Effector memory CD8-positive, alpha-beta T cell (primary cell): ENCODE results near the gene ACOXL.
"Not testable (repeated sequence)": the region's sequence is repeated elsewhere in the genome, so short reads cannot be mapped to it uniquely, and the experiment has no call there.

Source experiments
- ATAC-seq: fragments of 150-1000 bp; cut with Tn5 transposase; replicated peaks from 2 replicates; pipeline ENCODE4 v1.10.0; 2021; ENCODE audit warnings: mild to moderate bottlenecking, moderate library complexity
- DNase-seq, 3 experiments: peaks; one replicate each; pipeline ENCODE4 v3.0.0; 2021
- H3K27ac Mint-ChIP-seq, 2 donors: one replicate each; pipeline ENCODE4 v1.8.0; 2022; ENCODE audit warnings: mild to moderate bottlenecking in 2 of 2, mixed read lengths in 2 of 2, moderate library complexity in 2 of 2
- H3K27me3 Mint-ChIP-seq, 2 donors: one replicate each; pipeline ENCODE4 v1.8.0; 2022; ENCODE audit warnings: mixed read lengths in 2 of 2
- H3K36me3 Mint-ChIP-seq: one replicate; pipeline ENCODE4 v1.8.0; 2022; ENCODE audit warnings: mild to moderate bottlenecking, moderate library complexity, mixed read lengths; ENCODE audit not compliant: insufficient read depth
- H3K4me1 Mint-ChIP-seq, 2 donors: one replicate each; pipeline ENCODE4 v1.8.0; 2022; ENCODE audit warnings: low read depth in 2 of 2, mixed read lengths in 2 of 2
- H3K4me3 Mint-ChIP-seq, 2 donors: one replicate each; pipeline ENCODE4 v1.8.0; 2022; ENCODE audit warnings: mild to moderate bottlenecking in 2 of 2, mixed read lengths in 2 of 2, moderate library complexity in 2 of 2
- H3K9me3 Mint-ChIP-seq, 2 donors: one replicate each; pipeline ENCODE4 v1.8.0; 2022; ENCODE audit warnings: mixed read lengths in 2 of 2

ACOXL gene

GRCh38 chr2:111041398-111042202 lies 309.2 kb downstream of the ACOXL start:
- Mint-ChIP-seq H3K4me3 (no peak overlapping the region), H3K36me3 (no peaks in the 10 kb centered on the region), H3K9me3 (no peaks in the 10 kb centered on the region), H3K4me1 (peaks cover 0 to 3% of the 10 kb centered on the region in 2 donors), H3K27me3 (peaks cover 21 to 51% of the 10 kb centered on the region in 2 donors), H3K27ac (no peak overlapping the region)
- ATAC-seq (no peak), DNase-seq (no peak)

- Mint-ChIP-seq H3K27ac (no peak overlapping the region), H3K27me3 (peaks cover 15 to 45% of the 10 kb centered on the region in 2 donors), H3K36me3 (no peaks in the 10 kb centered on the region), H3K9me3 (no peaks in the 10 kb centered on the region), H3K4me3 (no peak overlapping the region), H3K4me1 (peaks cover 0 to 3% of the 10 kb centered on the region in 2 donors)
- ATAC-seq (no peak), DNase-seq (no peak)
Observed at GRCh38 chr2:111042261-111042660, 309.9 kb downstream of the ACOXL start.

GRCh38 chr2:111042772-111043771 lies 310.7 kb downstream of the ACOXL start:
- no peaks in the 10 kb centered on the region for H3K36me3 Mint-ChIP-seq
- H3K4me1 Mint-ChIP-seq, result peaks cover 0 to 3% of the 10 kb centered on the region in 2 donors
- DNase-seq, result no peak
- no peak overlapping the region for H3K27ac Mint-ChIP-seq
- H3K4me3 Mint-ChIP-seq, result no peak overlapping the region
- no peaks in the 10 kb centered on the region for H3K9me3 Mint-ChIP-seq
- ATAC-seq, result no peak
- peaks cover 15 to 37% of the 10 kb centered on the region in 2 donors for H3K27me3 Mint-ChIP-seq

- Mint-ChIP-seq H3K36me3 (no peaks in the 10 kb centered on the region), H3K9me3 (no peaks in the 10 kb centered on the region), H3K27ac (no peak overlapping the region), H3K4me1 (peaks cover 0 to 8% of the 10 kb centered on the region in 2 donors), H3K27me3 (peaks cover 15 to 37% of the 10 kb centered on the region in 2 donors), H3K4me3 (no peak overlapping the region)
- DNase-seq, result no peak
- no peak for ATAC-seq
Observed at GRCh38 chr2:111044066-111044465, 311.7 kb downstream of the ACOXL start.

GRCh38 chr2:111045236-111045635 lies 312.9 kb downstream of the ACOXL start:
- ATAC-seq, H3K36me3 Mint-ChIP-seq, H3K4me1 Mint-ChIP-seq, H3K27ac Mint-ChIP-seq, H3K9me3 Mint-ChIP-seq, H3K4me3 Mint-ChIP-seq, DNase-seq: not testable (repeated sequence)
- peaks cover 13 to 34% of the 10 kb centered on the region in 2 donors for H3K27me3 Mint-ChIP-seq

- ATAC-seq (no peak), DNase-seq (no peak)
- H3K27me3 Mint-ChIP-seq, result peaks cover 7 to 27% of the 10 kb centered on the region in 2 donors
- H3K4me1 Mint-ChIP-seq, result peaks cover 13 to 15% of the 10 kb centered on the region in 2 donors
- no peak overlapping the region for H3K4me3 Mint-ChIP-seq
- peaks cover 5% of the 10 kb centered on the region for H3K36me3 Mint-ChIP-seq
- H3K9me3 Mint-ChIP-seq, result no peaks in the 10 kb centered on the region
- no peak overlapping the region for H3K27ac Mint-ChIP-seq
Observed at GRCh38 chr2:111045771-111046444, 313.5 kb downstream of the ACOXL start.

- peaks cover 5% of the 10 kb centered on the region for H3K36me3 Mint-ChIP-seq
- H3K4me3 Mint-ChIP-seq, result no peak overlapping the region
- ATAC-seq (no peak), DNase-seq (no peak)
- peaks cover 15 to 17% of the 10 kb centered on the region in 2 donors for H3K4me1 Mint-ChIP-seq
- H3K27ac Mint-ChIP-seq, result no peak overlapping the region
- H3K27me3 Mint-ChIP-seq, result peaks cover 7 to 22% of the 10 kb centered on the region in 2 donors
- H3K9me3 Mint-ChIP-seq, result no peaks in the 10 kb centered on the region
Observed at GRCh38 chr2:111046670-111047069, 314.3 kb downstream of the ACOXL start.

- H3K27me3 Mint-ChIP-seq, result peaks cover 9 to 20% of the 10 kb centered on the region in 2 donors
- peaks cover 15 to 17% of the 10 kb centered on the region in 2 donors for H3K4me1 Mint-ChIP-seq
- DNase-seq (no peak), ATAC-seq (no peak)
- no peak overlapping the region for H3K4me3 Mint-ChIP-seq
- no peaks in the 10 kb centered on the region for H3K9me3 Mint-ChIP-seq
- H3K36me3 Mint-ChIP-seq, result peaks cover 5% of the 10 kb centered on the region
- no peak overlapping the region for H3K27ac Mint-ChIP-seq
Observed at GRCh38 chr2:111048856-111049768, 316.7 kb downstream of the ACOXL start.

GRCh38 chr2:111049792-111050640 lies 317.6 kb downstream of the ACOXL start:
- peaks cover 12 to 29% of the 10 kb centered on the region in 2 donors for H3K27me3 Mint-ChIP-seq
- H3K9me3 Mint-ChIP-seq, result no peaks in the 10 kb centered on the region
- peak; percentile 19 for ATAC-seq
- peaks cover 15 to 17% of the 10 kb centered on the region in 2 donors for H3K4me1 Mint-ChIP-seq
- H3K4me3 Mint-ChIP-seq, result peak overlapping the region; percentile 13 to 54
- DNase-seq, result no peak
- H3K27ac Mint-ChIP-seq, result peak overlapping the region; percentile 11 to 72
- H3K36me3 Mint-ChIP-seq, result peaks cover 5% of the 10 kb centered on the region

- Mint-ChIP-seq H3K4me1 (peaks cover 17 to 18% of the 10 kb centered on the region in 2 donors), H3K9me3 (no peaks in the 10 kb centered on the region), H3K4me3 (peak overlapping the region; percentile 13 to 54), H3K27me3 (peaks cover 18 to 36% of the 10 kb centered on the region in 2 donors), H3K36me3 (peaks cover 5% of the 10 kb centered on the region), H3K27ac (peak overlapping the region; percentile 11 to 72)
- ATAC-seq (peak; percentile 62), DNase-seq (no peak)
Observed at GRCh38 chr2:111050701-111051376, 318.5 kb downstream of the ACOXL start.

GRCh38 chr2:111052621-111053020 lies 320.2 kb downstream of the ACOXL start:
- no peak overlapping the region for H3K4me3 Mint-ChIP-seq
- no peak for ATAC-seq
- H3K27me3 Mint-ChIP-seq, result peaks cover 18 to 27% of the 10 kb centered on the region in 2 donors
- H3K36me3 Mint-ChIP-seq, result peaks cover 5% of the 10 kb centered on the region
- no peak overlapping the region for H3K27ac Mint-ChIP-seq
- no peaks in the 10 kb centered on the region for H3K9me3 Mint-ChIP-seq
- no peak for DNase-seq
- peaks cover 17 to 18% of the 10 kb centered on the region in 2 donors for H3K4me1 Mint-ChIP-seq
